GM18502 (cell line): Measurements from ENCODE around the gene AQR.

Source experiments
- ATAC-seq: cut with Tn5 transposase; IDR thresholded peaks from one replicate; pipeline ENCODE4 v1.9.1; 2021; ENCODE audit warnings: mild to moderate bottlenecking; ENCODE audit not compliant: unreplicated experiment, poor library complexity

Gene AQR

DNA sequence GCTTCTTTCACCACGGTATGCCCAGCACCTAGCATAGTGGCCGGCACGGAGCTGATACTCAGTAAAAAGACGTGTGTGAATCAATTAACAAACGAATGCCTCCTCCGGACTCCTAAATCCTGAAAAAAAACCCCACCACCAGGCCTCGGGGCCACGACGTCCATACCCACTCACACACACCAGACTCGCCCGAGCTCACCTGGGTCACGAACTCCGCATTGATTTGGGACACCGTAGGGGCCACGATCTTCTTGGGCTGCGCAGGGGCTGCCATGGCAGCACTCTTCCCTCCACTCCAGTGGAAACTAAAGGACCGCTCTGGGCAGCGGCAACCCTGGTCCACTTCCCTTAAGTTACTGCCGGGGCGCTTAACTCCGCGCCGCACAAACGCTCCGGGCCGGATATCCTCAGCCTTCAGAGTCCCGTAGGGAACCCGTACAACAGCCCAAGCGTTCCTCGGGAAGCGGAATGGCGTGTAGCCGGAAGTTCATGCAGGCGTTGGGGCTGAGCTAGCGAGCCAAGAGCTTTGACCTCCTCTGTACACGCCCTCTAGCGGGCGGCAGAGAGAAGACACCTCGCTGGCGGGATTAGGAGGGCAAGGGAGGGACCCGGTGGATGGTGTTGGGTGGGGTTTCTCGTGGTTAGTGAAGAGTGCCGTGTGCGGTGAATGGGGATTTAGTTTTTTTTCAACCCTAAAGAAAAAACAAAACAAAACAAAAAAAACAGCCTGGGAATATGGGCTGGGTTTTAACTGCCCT is at the start of gene AQR:
Gene AQR (minus strand): TSS at position 403 of the 758 bp plus-strand sequence. CDS start 129 bp downstream, at position 274.
- ATAC-seq: peak; percentile 98

GRCh38 chr15:35014241-35014640 is 44.7 kb upstream of the AQR start:
- ATAC-seq: no peak

DNA sequence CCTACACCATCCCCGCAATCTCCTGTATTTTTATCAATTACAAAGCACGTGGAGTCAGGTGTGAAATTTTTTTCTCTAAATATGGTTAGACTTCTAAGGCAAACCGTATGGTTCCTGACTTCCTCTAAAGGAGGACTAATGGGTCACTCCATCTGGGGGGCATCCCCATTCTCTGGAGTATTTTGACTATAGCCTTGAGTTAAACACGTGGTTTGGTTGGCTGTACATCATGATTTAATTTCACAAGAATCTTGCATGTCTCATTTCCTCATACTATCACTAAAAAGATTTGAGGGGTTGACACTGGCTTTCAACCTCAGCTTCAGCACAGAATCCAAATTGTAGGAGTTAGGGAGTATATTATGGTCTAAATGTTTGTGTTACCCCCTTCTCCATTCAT is 43.8 kb upstream of the AQR start:
- no peak for ATAC-seq

- no peak for ATAC-seq
Measured at GRCh38 chr15:35007397-35007796, 37.9 kb upstream of the AQR start.

GRCh38 chr15:35005933-35006332 is 36.4 kb upstream of the AQR start:
- ATAC-seq: no peak

GRCh38 chr15:35003928-35004327 is 34.4 kb upstream of the AQR start:
- ATAC-seq: no peak

DNA sequence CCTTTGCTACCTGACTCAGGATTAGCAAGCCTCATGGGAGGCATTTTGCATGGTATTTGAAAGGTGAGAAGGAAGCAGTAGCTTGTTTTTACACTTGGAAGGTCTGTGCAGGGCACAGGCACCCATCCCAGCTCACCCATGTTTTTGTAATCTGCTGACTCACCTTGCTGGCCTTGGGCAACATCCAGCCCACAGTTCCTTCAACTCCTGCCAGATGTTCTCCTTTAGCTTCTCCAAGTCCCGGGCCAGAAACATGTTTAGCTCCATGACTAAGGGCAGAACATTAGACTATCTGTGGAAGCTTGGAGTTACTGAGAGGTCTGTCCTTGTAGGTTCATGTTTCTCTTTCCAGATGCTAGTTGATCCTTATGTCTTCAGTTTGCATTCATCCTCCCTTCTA is 31.0 kb upstream of the AQR start:
- no peak for ATAC-seq

GRCh38 chr15:34999906-35000305 is 30.4 kb upstream of the AQR start:
- no peak for ATAC-seq

GRCh38 chr15:34994925-34995324 is 25.4 kb upstream of the AQR start:
- no peak for ATAC-seq

DNA sequence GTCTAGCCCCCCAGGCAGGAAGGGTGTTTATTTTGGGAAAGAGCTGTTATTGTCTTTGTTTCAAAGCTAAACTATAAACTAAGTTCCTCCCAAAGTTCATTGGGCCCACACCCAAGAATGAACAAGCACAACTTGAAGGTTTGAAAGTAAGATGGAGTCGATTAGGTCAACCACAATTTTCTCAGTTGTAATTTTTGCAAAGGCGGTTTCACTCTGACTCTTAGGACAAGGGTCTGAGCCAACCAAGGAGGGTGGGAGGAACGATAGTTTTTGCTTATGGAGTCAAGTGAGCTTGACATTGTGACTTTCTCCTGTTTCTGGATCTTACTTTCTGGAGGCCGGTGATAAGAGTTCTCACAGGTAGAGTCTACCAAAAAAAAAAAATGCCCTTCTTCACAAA is 24.3 kb upstream of the AQR start:
- peak; percentile 94 for ATAC-seq

DNA sequence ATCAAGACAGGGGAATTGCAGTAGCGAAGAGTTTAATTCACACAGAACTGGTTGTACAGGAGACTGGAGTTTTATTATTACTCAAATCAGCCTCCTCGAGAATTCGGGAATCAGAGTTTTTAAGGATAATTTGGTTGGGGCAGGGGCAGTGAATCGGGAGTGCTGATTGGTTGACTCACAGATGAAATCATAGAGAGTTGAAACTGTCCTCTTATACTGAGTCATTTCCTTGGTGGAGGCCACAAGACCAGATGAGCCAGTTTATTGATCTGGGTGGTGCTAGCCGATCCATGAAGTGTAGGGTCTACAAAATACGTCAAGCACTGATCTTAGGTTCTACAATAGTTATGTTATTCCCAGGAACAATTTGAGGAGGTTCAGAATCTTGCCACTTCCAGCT is 23.9 kb upstream of the AQR start:
- ATAC-seq: peak; percentile 47

DNA sequence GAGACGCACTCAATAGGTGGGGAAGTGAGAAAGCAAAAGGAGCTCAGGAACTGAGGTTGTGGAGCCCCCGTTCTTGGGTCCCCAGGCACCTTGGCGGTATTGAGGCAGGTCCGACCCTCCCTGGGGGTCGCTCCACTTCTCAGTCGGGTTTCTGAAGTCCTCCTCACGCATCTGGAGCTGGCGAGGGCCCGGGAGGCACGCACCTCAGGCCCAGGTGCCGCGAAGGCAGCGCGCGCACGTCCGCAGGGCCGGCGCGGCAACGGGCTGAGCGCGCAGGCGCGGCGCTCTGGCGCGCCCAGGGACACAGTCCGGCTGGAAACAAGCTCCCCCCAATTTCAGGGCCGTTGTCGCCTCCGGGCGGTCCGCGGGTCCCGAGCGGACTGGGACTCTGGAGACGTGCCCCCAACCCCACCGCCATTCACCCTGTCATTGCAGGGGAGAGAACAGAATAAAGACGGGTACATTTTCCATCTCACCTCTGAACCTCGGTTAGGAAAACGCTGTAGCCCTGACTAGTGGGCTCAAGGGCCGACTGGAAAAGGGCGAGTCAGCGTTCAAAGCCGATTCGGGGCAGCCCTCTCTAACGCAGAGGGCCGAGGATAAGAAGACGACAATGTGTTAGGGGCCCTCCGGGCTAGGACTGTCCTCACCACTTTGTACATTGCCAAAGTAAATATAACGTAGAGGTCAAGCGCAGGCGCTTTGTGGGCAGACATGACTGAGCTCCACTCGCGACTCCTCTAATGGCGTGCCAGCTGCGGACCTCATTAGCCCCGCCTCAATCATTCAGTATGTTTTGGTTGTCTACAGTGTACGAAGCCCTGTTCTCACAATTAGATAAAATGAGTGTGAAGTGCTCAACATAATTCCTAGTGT is 18.7 kb upstream of the AQR start, which contains the start of gene ZNF770:
Gene ZNF770 (minus strand): TSS at position 261 of the 876 bp plus-strand sequence. CDS start 4,853 bp downstream, outside the sequence.
- peak; percentile 79 for ATAC-seq

GRCh38 chr15:34987609-34988026 is 18.1 kb upstream of the AQR start:
- peak; percentile 2 for ATAC-seq

DNA sequence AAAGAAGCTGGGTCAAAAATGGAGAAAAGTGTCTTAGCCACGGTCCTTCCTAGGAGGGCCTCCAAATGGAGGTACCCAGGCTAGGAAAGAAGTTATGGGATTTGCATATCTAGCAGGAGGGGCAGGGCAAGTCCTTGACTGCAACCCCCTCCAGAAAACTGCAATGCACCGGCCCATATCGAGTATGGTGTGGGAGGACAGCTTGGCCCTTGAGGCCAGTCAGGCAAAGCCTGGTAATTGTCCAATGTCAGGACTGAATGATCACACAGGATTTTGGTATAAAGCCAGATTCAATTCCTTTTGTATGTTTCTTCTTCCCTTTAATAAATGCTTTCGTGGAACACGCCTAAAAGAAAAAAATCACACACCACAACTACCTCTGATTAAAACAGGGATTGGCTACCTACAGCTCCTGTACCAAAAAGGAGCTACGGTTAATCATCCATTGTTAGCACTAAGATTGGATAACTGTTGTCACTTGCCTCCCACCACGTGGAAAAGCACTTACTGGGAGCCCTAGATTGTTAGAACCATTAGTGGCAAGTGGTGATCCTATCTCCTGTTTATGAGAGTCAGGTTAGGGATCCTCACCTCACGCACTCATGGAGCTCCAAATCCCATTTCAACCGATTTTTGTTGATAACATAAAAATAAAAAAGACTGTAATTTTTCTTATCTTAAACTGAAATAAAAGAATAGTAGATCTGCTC is 17.4 kb upstream of the AQR start:
- ATAC-seq: no peak

DNA sequence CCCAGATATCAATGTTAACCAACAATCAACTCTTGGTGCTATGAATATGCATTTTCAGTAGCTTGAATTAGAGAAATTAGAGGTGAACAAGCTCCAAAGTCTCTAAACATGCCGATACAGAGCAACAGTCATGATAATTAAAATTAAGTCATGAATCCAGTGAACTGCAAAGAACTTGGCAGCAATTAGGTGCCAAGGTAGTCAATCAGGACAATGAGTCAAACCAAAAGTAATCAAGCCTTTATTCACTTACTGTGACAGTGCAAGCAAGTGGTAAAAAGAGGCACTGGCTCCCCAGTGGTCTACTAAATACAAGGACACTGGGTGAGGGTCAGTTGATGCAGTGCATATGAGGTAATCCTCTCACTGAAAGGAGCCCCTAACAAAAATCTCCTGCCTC is 16.8 kb upstream of the AQR start:
- ATAC-seq: no peak

DNA sequence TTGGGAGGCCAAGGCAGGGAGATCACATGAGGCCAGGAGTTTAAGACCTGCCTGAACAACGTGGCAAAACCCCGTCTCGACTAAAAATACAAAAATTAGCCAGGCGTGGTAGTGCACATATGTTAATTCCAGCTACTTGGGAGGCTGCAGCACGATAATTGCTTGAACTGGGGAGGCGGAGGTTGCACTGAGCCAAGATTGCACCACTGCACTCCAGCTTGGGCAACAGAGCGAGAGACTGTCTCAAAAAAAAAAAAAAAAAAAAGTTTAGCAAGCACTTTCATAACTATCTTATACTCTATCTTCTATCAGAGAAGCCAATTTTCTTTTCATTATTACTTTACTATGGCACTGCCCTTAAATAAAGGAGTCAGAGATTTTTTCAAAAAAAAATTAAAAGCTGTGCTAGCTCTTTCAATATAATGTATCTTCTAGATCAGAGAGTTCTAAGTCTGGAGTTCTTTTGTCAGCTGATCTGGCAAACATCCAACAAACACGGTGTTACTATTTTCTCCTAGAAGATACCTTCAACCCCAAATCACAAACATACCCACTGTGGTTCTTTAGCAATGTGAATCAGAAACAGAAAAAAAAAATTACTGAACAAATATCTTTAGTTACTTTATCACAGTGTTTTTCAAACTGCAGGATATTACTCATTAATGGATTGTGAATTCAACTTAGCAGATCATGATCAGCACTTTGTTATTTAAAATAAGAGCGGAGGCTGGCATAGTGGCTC is 15.5 kb upstream of the AQR start:
- ATAC-seq: no peak

DNA sequence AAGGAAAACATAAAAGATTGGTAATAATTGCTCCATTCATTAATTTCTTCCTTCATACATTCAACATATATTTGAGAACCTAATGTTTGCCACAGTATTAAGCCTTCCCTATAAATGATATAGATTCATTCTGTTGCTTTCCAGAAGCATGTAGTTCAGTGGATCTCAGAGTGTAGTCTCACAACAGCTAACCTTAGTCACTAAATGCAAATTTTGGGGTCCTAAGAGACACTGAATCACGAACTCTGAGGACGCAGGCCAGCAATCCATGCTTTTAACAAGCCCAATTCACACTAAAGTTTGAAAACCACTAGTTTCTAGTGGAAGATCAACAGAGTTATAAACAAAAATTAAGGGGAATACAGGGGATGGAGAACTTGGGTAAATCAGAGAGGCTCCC is 7.2 kb upstream of the AQR start:
- ATAC-seq: peak; percentile 67

DNA sequence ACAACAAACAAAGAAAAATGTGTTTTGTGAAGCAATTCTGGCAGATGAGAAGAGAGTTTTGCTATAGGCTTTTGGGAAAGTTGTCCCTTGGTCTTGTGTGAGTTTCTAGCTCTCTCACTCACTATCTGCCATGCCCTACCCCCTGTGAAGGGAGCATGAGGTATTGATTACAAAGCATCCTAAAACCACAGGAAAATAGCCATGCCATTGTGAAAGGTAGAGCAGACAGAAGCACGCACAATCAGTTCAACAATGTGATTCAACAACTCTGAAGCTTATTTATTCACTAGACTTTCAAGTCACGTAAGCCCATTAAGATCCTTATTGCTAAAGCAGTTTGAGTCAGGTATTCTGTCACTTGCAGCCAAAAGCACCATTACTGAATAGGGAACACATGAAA is 6.5 kb upstream of the AQR start:
- no peak for ATAC-seq

- no peak for ATAC-seq
Measured at GRCh38 chr15:34973512-34973911, 4.0 kb upstream of the AQR start.

DNA sequence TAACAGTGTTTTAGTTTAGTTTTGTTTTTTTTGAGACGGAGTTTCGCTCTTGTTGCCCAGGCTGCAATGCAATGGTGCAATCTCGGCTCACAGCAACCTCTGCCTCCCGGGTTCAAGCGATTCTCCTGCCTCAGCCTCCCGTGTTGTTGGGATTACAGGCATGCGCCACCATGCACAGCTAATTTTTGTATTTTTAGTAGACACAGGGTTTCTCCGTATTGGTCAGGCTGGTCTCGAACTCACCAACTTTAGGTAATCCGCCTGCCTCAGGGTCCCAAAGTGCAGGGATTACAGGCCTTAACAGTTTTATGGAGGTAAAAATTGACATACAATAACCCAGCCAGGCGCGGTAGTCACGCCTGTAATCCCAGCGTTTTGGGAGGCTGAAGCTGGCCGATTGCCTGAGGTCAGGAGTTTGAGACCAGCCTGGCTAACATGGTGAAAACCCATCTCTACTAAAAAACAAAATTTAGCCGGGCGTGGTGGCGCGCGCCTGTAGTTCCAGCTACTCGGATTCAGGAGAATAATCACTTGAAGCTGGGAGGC is 629 bp upstream of the AQR start:
- peak; percentile 2 for ATAC-seq
